Choroid plexus epithelial cell (primary cell): ENCODE data around the gene GNAL.

Experiments used
- DNase-seq: peaks from one replicate; pipeline ENCODE4 v3.0.0-alpha.2; 2010; ENCODE audit warnings: low read depth
- H3K4me3 ChIP-seq: 2 replicates; pipeline ENCODE4 v1.5.1; 2011; ENCODE audit warnings: low read depth, mild to moderate bottlenecking, control low read depth, low read length, moderate library complexity
- TF ChIP-seq, protein P1 (sequence below): conservative IDR thresholded peaks from 2 replicates; pipeline ENCODE4 v1.5.1; 2011; ENCODE audit warnings: low read depth, mild to moderate bottlenecking, control low read depth, inconsistent platforms, low read length, moderate library complexity

GNAL gene

DNA sequence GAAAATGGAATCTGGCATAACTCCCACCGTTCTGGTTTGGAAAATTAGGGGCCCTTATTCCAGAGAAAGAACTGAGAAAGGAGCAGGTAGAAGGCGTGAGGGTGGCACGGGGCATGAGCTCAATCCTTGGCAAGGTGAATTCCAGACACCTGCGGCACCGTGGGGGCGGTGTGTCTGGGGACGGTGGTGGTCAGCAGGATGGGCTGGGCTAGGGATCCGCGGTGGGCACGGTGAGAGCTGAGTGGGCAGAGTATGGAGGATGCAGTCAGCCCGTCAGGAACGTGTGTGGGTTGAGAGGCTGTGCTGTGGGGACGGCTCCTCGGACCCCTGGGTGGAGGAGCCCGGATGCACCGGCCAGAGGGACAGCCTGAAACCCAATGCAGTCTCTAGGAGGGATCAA, 61.1 kb downstream of the GNAL start:
- TF ChIP-seq, protein P1, sequence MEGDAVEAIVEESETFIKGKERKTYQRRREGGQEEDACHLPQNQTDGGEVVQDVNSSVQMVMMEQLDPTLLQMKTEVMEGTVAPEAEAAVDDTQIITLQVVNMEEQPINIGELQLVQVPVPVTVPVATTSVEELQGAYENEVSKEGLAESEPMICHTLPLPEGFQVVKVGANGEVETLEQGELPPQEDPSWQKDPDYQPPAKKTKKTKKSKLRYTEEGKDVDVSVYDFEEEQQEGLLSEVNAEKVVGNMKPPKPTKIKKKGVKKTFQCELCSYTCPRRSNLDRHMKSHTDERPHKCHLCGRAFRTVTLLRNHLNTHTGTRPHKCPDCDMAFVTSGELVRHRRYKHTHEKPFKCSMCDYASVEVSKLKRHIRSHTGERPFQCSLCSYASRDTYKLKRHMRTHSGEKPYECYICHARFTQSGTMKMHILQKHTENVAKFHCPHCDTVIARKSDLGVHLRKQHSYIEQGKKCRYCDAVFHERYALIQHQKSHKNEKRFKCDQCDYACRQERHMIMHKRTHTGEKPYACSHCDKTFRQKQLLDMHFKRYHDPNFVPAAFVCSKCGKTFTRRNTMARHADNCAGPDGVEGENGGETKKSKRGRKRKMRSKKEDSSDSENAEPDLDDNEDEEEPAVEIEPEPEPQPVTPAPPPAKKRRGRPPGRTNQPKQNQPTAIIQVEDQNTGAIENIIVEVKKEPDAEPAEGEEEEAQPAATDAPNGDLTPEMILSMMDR, result no peak
- DNase-seq, result no peak

DNA sequence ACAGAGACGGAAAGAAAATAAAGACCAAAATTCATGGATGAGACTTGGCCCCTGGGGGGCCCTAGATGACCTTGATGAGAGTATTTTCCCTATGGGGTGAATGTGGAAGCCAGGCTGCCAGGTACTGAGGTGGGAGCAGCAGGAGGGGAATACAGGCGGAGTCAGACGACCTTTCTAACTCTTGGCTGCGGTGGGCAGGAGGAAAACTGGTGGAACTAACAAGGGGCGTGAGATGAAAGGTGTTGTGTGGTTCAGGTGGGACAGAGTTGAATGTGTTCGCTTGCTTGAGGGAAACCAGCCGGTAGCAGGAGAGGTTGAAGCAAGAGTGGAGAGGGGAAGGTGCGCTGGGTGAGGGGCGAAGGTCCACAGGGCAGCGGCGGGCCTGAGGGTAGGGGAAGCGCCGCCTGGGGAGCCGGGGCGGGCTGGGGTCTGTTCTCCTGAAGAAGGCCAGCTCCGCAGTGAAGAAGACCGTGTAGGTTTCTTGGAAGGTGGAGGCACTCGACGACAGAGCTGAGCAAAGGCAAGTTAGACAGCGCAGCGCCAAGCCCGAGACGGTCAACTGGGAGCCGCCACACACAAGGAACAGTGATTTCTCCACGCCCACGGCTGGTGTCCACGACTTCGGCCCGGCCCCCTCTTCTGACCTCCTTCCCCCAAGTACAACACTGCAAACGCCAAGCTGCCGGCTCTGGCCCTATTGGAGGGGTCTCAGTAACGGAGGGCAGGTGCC, 61.7 kb downstream of the GNAL start:
- TF ChIP-seq, protein P1, result no peak
- H3K4me3 ChIP-seq, result no peak overlapping the region
- no peak for DNase-seq

More for the DNA sequence above, 61.1 kb downstream of the GNAL start:
- H3K4me3 ChIP-seq, result no peak overlapping the region

DNA sequence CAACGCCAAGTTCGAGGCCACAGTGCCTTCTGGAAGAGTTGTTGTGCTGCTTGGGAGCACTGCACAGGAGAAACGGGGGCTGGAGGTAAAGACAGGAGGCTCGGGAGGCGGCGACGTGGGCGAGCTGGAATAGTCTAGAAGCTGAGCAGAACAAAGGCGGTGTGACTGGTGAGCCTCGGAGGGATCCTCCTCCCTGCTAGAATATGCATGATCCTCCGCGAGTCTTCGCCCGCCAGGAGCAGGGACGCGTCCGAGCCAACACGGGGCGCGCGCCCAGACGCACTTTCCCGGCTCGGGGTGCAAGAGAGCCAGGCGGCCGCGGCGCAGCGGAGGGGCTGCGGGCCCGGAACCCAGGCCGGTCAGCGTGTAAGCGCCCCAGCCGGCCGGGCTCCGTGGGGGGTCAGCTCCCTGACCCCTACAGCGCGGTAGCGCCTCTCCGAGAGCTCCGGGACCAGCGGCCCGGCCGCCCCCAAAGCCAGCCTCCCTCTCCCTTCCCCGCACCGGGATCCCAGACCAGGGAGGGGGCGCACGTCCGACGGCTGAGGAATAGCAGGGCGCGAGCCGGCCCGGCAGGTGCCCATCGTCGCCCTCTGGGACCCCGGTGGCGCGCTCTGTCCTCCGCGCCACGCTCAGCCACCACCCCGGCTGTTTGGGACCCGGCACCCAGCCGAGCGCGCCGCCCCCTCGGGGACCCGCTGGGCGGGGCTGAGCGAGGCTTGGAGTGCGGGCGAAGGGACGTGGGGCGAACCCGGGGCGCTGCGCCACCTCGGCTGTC, 62.5 kb downstream of the GNAL start:
- H3K4me3 ChIP-seq, result no peak overlapping the region

DNA sequence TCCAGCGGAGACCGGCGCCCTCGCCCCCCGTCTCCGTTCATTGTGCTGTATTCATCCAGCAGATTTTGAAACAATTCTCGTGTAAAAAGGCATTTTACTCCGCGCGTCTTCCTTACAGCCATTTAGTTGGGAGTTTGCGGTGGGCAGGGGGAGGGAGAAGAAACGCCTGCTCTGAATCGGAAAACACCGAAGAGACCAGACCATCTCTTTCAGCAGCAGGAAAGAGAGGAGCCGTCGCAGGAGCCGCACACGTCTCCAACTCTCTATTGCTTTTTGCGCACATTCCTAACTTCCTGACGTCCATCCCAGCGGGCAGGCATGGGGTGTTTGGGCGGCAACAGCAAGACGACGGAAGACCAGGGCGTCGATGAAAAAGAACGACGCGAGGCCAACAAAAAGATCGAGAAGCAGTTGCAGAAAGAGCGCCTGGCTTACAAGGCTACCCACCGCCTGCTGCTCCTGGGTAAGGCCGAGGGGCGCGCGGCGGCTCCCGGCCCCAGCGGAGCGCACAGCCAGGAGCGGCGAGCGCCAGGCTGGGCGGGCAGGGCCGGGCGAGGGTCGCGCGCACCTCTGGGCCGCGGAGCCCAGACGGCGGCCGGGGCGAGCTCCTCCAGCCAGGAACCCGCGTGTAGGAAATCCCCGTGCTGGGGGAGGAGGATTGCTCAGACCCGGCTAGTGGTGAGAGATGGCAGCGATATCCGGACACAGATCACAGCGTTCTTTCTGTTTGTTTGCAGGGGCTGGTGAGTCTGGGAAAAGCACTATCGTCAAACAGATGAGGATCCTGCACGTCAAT, 63.2 kb downstream of the GNAL start:
- TF ChIP-seq, protein P1, result no peak
- peak; percentile 53 for DNase-seq
- peak overlapping the region; percentile 32 for H3K4me3 ChIP-seq

More for the DNA sequence above, 62.5 kb downstream of the GNAL start:
- TF ChIP-seq, protein P1, result no peak
- peak; percentile 18 for DNase-seq

DNA sequence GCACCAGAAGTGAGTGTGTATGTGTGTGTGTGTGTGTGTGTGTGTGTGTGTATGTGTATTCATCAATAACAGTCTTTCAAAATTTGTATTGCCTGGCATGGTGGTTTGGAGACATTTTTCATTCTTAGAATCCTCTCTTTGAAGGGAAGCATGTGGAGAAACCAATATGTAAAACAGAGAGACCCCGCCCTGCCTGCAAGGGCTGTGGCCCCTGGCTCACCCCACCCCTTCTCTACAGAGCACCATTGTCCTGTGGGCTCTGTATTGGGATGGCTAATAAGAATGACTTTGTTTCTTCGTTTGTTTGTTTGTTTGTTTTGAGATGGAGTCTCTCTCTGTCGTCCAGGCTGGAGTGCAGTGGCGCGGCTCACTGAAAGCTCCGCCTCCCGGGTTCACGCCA, 65.9 kb downstream of the GNAL start:
- TF ChIP-seq, protein P1, result no peak
- no peak for DNase-seq
- no peak overlapping the region for H3K4me3 ChIP-seq

DNA sequence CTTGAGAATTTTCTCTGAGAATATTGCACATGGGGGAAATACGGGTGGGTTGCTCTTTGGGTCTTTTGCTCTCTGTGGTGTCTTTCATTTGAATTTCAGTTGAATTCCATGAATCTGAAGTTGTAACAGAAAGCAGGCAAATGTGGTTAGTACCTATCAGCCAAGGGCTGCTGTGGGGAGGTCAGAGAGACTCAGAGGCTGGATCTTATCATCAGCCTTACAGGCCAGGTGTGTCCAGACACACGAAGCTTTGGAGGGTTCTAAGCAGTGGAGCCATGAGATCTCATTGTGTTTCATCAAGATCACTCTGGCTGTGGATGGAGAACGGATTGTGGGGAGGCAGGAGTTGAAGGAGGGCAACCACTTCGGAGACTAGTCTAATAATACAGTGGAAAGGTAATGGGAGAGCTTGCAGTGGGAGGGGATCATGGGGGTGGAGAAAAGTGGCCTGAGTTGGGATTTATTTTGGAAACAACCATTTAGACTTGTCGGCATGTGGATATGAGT, 68.1 kb downstream of the GNAL start:
- TF ChIP-seq, protein P1, result no peak
- no peak overlapping the region for H3K4me3 ChIP-seq
- DNase-seq, result no peak
